Left hindlimb (tissue), 1 donor: ENCODE results near the gene FSTL4.
"Not testable (repeated sequence)": the region's sequence is repeated elsewhere in the genome, so short reads cannot be mapped to it uniquely, and the experiment has no call there.

ENCODE experiments used
- DNase-seq: peaks from one replicate; pipeline ENCODE4 v3.0.0-alpha.2; 2018

Gene FSTL4

DNA sequence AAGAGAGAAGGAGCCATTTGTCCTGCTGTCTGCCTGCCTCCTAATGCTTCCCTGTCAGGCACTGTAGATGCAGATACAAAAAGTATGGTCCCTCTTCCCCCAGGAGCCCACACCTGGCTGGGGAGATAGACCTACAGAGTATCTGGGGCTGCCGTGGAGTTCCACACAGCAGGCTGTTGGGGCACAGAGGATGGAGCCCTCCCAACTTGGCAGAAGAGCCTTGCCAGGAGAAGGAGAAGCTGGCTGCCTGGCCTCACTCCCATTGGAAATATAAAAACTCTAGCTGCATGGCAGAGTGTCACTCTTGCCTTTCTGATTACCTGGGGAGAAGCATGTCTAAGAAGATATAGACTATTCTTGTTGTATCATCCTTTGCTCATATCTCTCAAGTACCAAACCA, 160.4 kb downstream of the FSTL4 start:
- no peak for DNase-seq

DNA sequence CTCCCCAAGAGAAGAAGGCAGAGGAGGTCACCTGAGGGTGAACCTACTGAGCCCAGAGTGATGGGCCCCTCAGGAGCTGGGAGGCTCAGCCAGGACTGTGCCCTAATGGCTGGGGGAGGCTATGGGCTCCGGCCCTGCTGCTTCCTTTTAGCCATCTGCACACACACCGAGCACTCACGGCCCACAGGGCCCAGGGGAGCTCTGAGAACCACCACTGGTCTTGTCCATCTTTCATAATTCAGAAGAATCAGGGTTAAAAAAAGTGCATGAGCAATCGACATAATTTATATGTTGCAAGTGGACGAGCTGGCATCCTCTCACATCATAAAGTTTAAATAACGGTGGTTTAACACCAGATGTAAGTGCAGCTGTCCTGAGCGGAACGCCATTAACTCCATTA, 162.1 kb downstream of the FSTL4 start:
- DNase-seq = no peak

DNA sequence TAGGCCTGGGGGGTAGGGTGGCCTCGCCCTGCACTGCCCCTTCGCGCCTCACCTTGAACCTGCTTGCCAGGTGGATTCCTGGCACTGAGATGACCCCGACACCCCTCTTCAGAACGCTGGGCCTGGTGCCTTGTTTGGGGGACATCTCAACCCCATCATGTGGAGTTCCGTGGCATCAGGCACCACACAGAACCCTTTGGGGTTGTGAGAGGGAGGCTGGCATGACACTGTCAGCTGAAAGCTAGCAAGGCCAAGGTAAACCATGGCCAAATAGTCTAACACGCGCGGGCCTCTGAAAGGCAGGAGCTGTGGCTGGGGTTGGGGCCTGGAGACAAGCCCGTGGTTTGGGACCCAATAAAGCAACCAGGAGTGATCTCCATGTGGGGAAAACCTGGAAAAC, 163.2 kb downstream of the FSTL4 start:
- DNase-seq = no peak

DNA sequence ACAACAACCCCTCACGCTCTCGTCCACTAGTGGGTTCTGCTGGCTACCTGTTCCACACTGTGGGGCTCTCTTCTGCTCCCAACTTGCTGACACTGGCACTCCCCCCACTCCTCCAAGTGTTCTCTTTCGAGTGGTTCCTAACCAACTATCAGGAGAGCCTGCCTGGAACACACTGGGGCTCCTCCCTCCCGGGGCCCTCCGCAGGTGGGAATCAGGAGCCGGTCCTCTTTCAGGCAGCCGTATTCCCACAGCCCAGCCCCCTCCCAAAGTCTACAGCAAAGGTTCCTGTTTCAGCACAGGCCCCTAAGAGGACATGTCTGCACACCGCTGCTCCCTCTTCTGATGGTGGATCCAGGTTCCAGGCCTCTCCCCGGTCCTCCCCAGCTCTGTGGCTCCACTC, 165.9 kb downstream of the FSTL4 start:
- DNase-seq = no peak

DNA sequence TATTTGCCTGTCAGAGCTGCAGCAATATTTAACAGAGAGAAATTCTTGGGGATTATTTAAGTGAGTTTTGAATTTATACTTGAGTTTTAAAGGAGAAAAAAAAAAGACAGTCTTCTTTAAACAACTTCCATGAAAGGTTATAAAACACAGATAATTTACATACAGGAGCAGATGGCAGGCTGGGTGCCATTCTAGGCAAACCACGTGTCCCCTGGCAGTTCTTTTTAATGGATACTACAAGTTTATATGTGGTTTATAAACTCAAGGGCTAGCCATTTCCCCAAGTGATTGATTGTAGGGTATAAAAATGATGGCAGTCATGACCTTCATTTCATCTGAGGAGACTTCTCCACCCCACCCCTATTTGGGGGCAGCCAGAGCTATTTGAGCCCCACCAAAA, 166.6 kb downstream of the FSTL4 start:
- DNase-seq = no peak

DNA sequence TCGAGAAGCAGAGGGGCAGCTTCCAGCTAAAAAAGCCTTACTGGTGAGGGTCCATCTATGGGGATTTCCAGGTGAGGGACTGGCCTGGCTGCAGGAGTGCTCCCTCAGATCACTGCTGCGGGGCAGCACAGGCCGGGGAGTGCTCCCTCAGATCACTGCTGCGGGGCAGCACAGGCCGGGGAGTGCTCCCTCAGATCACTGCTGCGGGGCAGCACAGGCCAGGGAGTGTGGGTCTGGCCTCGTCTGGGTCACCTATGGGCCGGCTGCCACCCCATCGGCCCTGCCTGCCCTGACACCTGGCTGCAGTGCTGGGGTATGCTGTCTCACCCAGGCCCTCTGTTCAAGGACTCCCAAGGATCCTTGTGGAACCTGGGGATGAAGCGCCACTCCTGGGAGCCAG, 167.1 kb downstream of the FSTL4 start:
- DNase-seq = not testable (repeated sequence)

DNA sequence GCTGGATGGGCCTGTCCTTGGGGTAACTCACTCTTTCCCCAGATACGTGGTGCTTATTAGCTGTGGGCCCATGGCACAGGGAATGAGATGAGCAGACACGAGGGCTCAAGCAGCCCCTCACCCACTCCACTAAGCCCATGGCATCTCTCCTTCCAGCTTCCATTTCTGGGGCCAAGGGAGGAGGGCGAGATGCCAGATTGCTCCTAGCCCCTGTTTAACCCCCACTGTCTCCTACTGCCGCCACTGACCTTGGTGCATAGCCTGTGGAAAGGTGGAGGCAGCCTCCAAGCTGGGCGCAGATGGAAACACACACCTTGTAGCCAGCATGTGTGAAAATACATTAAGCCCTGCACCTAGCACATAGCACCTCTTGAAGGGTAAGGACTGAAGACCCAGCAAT, 167.6 kb downstream of the FSTL4 start:
- DNase-seq = no peak

DNA sequence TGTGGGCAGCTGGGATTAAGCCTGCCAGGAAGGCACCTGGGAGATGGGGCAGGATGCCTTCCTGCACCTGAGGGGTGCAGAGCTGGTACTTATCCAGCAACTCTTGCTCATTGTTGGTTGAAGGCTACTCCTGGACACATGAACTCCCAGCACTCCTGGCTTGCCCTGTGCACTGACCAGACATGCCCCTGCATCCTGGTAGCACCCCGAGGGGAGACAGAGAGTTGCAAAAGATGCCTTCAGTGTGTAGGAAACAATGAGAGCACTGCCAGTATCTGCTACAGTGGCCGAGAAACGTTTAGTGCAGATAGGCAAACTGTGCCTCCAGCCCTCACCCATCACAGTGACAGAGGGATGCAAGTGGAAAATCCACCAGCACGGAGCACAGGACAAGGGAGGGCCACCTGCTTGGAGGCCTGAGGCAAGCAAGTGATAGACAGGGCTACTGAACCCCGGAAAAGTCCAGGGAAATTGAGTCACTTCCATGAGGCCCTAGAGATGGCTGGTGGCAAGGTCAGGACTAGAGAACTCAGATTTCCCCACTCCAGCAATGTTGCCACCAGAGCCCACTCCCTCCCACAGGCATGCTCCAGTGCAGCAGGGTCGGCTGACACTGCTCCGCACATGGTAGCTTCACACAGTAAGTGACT, 171.1 kb downstream of the FSTL4 start:
- no peak for DNase-seq

DNA sequence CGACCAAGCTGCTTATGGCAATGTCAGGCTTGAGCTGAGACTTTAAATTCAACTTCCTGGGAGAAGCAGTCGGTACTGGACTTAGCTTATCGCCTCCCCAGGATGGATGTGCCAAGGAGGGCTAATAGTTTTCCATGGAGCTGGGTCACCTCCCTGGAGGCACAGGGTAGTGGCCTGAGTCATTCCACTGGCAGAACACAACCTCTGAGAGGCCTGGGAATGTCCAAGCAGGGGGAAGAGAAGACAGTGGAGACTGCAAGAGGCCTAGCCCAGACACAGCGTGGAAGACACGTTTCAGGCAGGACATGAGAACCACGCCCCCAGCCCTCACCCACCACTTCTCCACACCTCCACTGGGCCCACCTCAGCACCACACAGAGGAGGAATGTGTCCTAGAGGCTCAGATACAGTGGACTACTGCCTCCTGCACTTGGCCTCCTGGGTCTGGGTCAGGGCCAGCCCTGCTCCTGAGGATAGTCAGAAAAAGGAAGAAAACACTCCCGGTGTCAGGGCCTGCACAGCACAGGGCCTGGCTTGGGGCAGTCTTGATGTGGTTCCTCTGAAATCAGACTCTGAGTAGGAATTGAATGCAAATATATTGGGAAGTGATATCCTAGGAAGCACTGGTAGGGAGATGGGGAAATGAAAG, 171.8 kb downstream of the FSTL4 start:
- no peak for DNase-seq

DNA sequence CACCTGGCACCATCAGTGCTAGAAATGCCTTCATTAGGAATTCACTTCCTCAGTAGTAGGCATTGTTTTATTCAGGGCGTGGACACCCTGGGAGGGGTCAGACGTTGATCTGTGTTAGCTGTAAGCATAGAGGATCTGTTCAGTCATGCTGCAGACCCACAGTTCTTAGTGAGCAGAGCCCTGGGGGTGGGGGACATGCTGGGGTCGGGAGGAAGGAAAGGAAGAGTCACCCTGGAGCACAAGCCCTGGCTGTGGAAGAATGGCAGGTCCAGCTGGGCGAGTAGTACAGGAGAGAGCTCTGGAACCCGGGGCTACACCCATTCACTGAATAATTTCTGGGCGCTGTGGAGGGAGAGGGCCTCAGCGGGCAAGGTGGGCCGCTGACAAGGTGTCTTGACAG, 172.5 kb downstream of the FSTL4 start:
- no peak for DNase-seq

DNA sequence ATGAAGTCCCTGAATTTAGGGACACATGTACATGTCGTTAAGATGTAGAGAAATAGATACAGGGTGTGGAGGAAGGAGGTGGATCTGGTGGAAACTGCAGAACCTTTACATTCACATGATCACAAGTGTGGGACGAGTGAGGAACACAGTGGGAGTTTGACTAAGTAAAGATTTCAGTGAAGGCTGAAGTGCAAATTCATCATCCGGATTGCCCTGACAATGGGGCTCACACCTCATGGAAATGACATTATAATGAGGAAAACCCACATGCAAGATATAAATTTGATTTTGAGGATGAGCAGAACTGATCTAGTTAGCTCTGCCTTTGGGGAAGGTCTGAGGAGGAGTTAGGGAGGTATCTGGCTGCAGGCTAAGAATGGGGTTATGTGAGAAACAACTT, 173.9 kb downstream of the FSTL4 start:
- no peak for DNase-seq

DNA sequence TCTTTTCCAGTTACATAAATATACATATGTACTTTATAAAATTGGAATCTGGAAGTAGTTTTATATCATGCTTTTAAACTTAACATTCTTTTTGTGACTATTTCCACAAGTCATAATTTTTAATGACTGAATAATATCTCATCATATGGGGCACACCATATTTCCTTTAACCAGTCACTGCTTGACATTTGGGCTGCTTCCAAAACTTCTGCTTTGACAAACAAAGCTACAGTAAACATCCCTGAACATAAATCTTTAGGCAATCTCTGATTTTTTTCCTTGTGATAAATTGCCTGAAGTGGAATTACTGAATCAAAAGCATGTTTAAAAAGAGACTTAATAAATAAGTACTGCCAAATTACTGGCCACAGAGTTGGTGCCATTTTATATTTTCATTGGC, 178.0 kb downstream of the FSTL4 start:
- no peak for DNase-seq

DNA sequence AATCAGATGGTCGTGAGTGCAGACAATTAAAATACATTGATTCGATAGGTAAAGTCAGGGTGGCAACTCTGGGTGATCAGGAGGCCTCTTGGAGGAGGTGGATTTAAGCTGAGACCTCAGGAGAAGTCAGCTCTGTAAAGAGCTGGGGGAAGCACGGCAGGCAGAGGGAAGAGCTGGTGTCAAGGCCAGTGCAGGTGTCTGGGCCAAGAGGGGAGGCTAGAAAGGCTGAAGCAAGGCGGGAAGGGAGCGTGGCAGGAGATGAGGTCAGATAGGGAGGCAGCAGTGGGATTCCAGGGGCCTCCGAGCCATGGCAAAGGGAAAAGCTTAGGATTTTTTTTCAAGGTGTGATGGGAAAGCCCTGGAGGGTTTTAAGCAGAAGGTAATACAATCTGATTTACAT, 178.7 kb downstream of the FSTL4 start:
- DNase-seq = no peak

DNA sequence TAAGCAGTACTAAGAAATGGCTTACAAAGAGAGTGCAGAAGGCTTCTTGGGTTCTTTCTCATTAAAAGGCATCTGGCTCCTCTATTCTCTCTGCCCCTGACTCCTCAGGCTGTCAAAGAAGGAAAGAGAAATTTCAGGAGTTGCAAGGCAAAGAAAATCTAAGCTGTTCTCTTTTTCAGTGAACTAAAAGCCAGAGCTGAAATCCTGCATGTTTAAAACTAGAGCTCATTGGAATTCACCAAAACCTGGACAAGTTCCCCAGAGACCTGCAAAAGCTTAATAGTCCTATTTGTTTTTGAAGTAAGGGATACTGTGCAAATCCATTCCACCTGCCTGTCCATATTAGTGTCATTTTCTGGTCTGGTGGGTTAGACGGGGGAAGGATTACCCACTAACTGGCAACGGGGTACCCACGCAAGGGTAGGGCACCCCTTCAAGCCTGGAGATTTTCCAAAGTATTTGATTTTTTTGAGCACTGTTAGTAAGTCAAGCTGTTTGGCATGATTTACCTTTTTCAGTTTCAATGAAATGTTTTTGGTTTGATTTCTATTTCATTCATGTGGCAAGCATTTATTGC, 179.3 kb downstream of the FSTL4 start:
- no peak for DNase-seq

DNA sequence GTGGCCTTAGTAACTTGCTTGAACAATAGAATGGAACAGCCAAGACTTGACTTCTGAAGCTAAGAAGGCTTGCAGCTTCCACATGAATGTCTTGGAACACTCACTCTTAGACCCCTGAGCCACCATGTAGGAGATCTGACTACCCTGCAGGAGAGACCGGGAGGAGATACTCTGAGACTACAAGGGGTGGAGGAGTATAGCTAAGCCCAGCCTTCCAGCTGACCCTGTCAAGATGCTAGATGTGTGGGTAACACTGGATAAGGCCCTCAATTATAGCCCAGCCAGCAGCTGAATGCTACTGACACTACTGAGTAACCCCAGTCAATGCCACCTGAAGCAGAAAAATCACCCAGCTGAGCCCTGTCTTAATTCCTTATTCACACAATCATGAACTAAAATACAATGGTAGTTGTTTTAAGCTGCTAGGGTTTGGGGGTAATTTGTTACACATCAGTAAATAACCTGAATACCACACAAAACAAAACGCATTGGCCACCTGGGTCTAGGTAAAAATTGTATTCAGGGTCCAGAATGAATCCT, 180.9 kb downstream of the FSTL4 start:
- no peak for DNase-seq

DNA sequence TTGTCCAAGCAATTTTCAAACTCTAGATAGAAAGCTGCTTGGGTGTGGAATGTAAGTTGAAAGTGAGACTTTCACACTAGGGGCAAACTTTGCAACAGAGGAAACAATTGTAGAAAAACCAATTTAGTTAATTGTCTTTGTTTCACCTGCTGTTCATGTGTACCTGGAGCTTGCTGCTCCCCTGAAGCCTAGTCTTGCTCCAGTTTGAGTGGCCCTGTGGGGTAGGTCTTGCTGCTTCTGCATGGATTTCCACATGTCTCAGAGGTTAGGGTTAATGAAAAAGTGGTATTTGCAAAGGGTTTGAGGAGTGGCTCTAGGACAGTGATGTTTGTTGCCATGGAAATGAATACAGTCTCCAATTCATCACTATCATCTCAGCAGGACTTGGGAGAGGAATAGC, 182.2 kb downstream of the FSTL4 start:
- no peak for DNase-seq

DNA sequence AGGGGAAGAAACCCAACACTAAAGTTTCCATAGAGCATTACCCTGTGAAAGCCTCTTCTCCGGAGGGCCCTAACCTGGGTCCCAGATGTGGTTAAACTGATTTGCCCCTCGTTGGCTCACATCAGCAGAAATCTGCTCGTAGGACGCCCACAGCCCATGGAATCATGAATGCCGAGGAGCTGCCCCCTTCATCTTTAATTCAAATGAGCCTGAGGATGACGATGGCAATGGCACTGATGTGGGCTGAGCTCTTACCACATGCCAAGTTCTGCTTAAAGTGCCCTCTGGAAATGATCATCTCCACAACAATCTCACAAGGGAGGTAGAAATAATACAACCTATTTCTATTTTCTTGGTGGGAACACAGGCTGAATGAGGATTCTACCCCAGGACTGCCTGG, 183.3 kb downstream of the FSTL4 start:
- DNase-seq = no peak

DNA sequence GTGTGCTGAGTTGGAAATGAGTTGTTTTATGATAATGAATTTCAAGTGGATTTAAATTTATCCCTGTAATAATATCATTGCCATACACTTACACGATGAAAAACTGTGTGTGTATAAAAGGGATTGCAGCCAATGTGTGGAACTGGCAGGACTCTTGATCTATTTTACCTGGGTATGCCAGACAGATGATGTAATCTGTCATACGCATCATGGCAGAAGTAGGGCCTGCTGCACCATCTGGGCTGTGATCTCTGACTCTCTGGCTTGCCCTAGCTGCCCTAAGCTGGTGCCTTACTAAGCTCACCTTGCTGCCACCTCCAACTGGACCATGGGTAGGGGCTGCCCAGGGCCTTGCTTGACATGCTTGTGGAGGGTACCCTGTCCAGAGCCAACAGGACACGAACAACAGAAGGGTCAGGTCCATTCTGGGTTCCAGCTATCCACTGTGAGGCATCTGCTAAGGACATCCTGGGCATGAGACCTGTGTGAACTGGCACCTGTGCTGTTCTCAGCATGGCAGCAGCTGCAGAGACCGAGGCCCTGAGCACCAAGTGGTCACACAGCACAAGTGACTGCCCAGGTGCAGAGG, 184.2 kb downstream of the FSTL4 start:
- no peak for DNase-seq

DNA sequence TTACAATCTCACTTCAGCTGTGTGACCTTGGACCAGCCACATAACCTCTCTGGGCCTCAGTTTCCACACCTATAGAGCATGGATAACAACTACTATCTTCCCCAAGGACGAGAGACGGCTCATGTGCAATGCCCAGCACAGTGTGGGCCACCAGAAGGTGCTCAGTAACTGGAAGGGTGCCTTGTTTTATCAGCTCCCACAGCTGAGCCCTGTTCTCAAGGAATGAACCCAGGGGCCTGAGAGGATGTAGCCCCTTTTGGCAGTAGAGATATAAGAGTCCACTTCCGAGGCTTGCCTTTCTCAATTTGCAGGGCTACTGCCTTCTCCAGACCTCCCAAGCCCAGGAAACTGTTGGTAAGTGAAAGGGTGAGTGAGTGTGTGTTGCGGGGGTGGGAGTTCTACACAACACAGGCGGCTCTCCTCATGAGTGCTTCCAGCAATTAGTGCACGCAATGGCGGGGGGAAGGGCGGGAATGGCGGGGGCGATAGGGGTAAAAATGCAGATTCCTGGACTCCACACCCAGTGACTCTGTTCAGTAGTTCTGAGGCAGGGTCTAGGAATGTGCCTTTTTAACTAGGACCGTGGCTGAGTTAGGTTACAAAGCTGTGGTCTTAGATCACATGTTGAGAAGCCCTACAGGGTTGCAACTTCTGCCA, 185.1 kb downstream of the FSTL4 start:
- no peak for DNase-seq

DNA sequence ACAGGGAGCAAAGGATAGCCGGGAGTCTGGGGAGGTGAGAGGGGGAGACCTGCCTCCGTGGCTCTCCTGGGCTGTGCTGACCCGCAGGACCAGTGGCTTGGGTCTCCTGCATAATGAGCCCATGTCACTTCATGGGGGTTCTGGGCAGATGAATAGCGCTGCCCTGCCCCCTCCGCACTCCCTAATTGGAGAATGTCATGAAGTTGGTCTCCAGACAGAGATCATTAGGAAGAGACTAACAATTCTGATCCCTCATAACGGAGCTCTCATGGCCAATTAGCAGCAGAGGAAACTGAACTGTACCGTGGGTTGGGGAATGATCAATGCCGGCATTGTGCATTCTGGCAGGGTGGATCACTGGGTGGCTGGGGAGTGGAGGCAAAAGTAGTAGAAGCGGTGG, 186.1 kb downstream of the FSTL4 start:
- DNase-seq = no peak

DNA sequence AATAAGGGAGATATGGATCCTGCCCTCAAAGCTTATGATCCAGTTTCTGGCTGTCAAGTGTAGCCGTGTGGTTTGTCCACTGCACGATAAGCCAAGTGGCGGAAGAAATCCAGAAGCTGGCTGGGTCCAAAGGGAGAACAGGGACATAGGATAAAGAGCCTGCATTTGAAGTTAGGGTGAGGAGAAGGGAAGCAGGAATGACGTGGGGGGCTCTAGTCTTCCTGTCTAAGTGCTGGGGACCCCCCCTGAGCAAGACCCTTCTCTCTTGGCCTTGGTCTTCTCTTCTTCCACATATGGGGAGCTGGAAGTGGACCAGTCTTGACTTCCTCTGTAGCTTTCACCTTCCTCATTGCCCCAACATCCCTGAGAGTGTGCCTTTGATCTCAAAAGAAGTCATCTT, 186.6 kb downstream of the FSTL4 start:
- DNase-seq = no peak

DNA sequence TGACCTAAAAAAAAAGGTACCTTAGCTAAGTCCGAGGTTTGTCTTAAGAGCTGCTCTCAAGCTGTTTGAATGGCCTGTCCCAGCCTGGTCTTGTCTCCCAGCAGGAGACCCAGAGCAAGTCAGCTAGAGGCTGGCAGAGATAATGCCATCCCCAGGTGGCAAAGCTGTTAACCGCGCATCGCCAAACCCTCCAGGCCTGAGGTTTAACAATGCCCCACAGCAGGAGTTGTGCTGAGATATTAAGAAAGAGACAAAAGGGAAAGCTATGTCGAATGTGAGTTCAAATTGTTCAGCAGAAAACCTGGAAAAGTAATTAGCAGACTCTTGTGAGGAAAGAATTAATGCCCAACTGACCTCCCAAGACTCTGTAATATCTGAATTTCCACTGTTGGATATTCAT, 187.1 kb downstream of the FSTL4 start:
- no peak for DNase-seq

DNA sequence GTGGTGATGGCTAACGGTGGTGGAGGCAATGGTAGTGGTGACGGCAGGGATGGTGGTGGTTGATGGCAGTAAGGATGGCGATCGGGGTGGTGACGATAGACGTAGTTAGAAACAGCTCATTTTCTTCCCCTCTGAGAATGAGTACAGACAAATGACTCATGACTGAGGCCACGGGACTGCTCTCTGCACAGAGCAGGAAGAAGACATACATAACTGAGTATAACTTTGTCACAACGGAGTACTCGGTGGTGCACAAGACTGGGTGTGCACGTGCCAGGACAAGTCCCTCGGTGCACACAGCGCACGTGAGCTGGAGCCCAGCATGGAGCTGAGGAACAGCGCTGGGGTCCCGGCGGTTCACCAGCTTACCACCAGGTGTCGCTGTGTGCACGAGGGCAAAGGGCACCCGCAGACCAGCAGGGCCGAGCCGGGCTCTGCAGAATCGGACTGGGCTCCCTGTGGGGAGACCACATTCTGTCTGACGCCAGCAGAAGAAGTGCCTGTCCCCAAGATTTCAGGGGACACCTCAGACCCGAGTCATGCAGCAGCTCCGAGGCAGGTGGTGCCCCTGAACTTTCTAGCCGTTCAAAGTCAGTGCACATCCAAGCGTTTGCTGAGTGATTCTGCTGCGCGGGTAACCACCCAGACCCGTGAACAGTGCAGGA, 188.6 kb downstream of the FSTL4 start:
- no peak for DNase-seq
